NCI-H146 treated with DMSO at 0.1 percent for 48 hours (cell line): Measurements from ENCODE around the gene PSMB5.

Experiments used
- DNase-seq: peaks from one replicate; lab custom pipeline; 2025; ENCODE audit not compliant: unreplicated experiment; lab: John Stamatoyannopoulos, UW

Gene PSMB5

DNA sequence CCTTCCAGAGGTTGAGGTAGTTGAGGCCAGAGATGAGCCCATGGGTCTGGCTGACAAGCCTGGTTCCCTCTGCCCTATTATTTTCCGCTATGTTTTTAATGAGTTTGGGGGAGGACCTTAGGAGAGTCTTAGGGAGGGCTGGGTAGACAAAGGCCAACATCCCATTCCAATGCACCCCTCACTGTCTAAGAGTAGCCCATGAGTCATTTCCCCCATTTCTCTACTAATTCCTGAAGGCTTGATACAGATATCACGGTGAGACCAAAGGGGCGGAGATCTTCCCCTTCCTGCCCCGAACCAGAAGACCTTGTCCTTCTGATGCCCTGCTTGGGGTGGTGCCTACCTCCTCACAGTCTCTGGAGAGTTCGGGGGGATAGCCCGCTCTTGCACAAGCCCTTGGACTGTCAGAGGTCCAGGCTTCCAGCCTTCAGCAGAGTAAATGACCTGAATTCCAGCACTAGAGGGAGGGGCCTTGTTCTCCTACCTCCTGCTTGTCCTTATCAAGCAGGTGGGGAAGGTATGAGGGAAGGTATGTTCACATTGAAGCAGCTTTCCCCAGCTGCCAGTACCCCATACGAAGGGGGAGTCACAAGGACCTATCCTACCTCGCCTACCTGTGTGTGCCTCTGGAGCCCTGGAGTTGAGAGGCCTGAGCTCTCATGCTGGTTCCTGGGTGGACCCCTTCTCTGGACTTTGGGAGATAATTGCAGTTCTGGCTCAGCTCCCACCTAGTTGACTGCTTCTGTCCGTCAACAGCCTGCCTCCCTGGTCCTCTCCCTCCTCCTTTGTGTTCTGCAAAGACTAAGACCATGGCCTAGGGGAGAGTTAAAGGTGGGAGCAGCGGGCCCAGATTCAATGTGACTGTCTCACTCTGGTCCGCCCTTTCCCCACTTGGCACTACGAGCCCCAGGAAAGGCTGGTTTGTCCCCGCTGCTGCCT is 11.0 kb upstream of the PSMB5 start:
- DNase-seq: no peak

- DNase-seq: no peak
These were observed 10.1 kb upstream of the PSMB5 start for GRCh38 chr14:23044840-23045239.

DNA sequence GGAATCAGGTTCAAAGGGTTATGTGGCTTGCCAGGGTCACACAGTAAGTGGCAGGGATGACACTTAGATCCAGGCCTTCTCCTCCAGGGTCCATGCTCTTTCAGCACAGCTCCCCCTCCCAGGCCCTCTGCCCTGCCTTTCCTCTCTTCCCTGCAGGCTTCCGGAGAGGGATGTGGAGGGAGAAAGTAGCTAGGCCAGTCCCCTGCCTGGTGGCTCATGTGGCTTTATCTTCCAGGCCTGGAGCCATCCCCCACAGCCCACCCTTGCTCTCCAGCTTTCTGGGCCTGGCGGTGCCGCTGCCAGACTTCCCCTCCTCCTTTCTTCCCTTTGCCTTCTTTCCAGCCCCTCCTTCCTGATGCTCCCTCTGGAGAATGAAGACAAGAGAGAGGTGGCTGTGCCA is 9.1 kb upstream of the PSMB5 start:
- DNase-seq: no peak

GRCh38 chr14:23043145-23043544 is 8.4 kb upstream of the PSMB5 start:
- DNase-seq: no peak

- DNase-seq: no peak
These were observed 7.7 kb upstream of the PSMB5 start, which contains the start of gene PSMB11 for GRCh38 chr14:23042162-23042965. TSS of gene PSMB11 (plus strand) at chr14:23042212. CDS start at chr14:23042226, 14 bp downstream.

DNA sequence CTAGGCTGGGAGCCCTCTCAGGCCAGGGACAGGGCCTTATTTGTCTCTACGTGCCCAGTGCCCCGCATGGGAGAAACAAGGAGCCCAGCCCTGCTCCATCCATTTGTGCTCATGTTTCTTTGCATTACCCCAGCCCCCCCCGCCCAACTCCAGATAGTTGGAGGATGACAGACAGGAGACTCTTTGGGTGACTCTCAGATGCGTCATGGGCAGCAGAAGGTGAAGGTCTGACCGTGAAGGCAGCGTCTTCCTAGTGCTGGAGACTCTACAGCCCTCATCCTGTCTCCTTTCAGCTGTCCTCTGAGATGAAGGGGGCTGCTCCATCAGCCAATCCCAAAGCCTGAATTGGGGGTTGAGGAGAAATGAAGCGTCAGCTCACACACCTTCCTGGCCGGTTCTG is 7.0 kb upstream of the PSMB5 start:
- no peak for DNase-seq

DNA sequence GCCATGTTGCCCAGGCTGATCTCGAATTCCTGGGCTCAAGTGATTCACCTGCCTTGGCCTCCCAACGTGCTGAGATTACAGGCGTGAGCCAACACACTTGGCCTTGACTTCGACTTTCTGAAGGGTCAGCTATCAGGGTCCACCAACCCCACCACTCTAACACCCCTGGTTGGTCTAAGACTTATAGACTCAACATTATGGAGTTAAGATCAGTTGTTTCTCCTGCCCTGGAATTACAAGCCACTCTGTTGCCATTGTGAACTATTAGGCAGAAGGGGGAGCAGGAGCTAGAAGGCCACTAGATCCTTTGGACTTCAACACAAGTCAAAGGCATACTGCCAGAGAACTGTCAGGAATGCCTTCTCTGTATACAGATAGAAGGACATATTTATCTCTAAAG is 5.4 kb upstream of the PSMB5 start:
- no peak for DNase-seq

- DNase-seq: no peak
These were observed 824 bp upstream of the PSMB5 start for GRCh38 chr14:23035303-23036144.

GRCh38 chr14:23033801-23034497 is 751 bp downstream of the PSMB5 start:
- no peak for DNase-seq

DNA sequence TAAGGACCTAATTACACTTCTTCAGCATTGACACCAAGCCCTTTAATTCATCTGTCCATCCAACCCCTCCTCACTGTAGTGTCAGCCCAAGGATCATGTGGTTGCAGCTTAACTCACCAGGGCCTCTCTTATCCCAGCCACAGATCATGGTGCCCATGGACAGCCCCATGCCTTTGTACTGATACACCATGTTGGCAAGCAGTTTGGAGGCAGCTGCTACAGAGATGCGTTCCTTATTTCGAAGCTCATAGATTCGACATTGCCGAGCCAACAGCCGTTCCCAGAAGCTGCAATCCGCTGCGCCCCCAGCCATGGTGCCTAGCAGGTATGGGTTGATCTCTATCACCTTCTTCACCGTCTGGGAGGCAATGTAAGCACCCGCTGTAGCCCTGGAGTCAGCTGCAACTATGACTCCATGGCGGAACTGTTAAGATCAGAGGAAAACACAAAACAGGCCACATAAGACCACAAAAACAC is 1.4 kb downstream of the PSMB5 start:
- DNase-seq: no peak

- no peak for DNase-seq
These were observed 3.8 kb downstream of the PSMB5 start for GRCh38 chr14:23030936-23031335.

DNA sequence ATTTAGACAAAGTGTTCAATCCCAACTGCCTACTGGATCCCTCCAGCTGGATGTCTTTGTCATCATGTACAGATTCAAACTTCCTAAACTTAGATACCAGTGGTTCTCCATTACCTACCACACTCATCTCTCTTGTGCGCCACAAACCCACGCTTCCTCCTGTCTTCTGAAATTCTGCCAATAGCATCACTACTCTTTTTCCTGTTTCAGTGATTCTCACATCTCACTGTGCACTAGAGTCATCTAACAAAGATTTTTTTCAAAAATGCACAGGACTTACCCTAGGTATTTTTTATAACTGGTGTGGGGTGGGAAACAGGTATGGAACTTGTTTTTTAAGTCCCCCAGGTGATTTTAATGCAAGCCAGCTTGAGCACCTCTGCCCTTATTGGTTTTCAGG is 5.9 kb downstream of the PSMB5 start:
- DNase-seq: no peak

GRCh38 chr14:23025151-23025814 is 9.4 kb downstream of the PSMB5 start:
- no peak for DNase-seq

DNA sequence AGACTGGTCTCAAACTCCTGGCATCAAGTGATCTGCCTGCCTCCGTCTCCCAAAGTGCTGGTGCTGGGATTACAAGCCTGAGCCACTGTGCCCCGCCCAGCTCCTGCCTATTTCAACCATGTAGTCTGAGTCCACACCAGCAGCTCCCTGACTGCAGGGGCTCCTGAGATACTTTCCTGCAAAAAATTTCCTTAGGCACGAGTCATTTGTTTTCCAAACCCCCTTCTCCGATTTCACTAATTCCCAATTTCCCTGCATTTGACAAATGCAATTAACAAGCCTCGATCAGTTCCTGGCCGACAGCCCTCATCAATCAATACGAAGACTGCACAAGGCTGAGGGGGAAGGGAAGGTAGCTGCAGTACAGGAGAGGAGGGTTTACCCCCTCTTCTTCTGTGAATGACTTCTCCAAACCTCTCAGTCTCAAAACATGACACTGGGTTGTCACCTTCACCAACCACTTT is 10.1 kb downstream of the PSMB5 start:
- no peak for DNase-seq

DNA sequence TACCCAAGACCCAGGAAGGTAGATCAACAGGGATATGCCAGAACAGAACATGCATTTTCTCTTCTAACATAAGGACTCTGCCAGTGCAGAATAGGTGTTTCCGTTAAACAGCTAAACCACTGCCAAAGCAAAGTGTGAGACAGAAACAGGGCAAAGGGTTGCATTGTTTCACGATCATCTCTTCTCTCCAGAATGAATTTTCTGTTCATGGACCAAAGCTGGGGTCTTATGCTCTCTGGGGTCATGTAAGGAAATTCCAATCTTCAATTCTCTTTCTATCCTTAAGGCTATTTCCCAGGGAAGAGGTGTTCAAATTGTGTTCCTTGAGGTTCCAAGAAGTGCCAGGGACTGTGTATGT is 10.9 kb downstream of the PSMB5 start:
- DNase-seq: no peak

- DNase-seq: no peak
These were observed 11.5 kb downstream of the PSMB5 start for GRCh38 chr14:23023022-23023794.

DNA sequence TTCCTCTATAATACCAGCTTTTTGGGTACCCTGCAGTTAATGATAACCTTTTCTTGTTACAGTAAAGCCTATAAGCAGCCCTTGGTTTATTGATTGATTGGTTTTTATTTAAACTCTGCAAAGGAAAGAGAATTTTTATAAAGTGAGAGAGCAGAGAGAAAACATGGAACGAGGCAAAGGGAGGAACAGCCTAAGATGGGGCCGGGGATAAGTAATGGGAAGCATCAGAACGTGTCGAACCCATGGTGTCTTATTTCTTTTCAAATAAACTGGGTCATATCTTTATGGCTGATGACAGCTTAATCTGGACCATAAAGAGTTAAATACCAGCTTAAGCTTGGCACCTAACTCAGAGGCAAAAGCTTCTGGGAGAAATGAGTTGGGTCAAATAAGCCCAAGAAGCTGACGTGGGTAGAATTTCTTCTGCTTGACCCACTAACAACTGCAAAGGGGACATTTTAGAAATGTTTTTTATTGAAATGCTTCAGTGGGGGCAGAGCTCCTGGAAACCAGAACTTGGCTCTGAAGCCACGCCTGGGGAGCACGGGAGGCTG is 12.7 kb downstream of the PSMB5 start:
- no peak for DNase-seq

DNA sequence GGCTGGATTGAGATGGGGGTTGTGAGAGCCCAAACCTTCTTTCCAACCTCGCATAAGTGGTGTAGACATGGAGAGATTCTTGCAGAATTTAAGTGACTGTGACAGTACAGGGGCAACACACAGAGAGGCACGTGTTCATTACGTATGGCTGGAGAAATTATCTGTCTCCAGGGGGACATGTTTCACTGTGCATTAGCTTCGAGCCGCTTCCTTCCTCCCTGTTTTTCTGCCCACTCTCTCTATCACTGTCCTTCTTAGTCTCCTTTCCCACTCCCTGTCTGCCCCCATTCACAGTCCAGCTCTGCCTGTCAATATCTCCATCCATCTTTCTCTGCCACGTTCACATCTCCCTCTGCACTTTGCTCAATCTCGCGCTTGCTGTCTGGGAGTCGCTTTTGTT is 13.3 kb downstream of the PSMB5 start:
- DNase-seq: no peak
